Measurements from ENCODE around the gene SFXN5.

DNA sequence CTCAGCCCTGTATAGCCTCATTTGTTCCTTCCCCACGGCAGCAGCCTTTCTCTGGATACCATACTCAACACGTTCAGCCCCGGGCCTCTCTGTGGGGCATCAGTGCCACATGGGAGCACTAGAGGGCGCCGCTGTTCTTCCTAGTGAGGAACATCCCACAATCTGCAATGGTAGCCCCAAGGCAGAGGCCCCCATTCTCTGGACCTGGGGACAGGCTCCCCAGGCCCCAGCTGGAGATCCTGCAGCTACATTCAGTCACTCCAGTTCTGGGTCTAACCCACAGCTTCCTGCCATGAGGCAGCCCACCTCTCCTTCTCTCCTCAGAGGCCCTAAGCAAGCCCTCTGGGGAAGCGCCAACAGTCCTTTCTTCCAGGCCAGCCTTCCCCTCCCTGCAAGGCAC lies 14.2 kb upstream of the SFXN5 start:
- TF ChIP-seq MEIS1 (CRISPR knock-in tag; IDR thresholded peaks at IDR 0.05; ENCODE audit: borderline replicate concordance) (no peak), ZNF76 (tag by site-specific recombination; IDR thresholded peaks at IDR 0.05; ENCODE audit: borderline replicate concordance, low read depth) (no peak), ZNF677 (tag by site-specific recombination; IDR thresholded peaks at IDR 0.05) (no peak), ZBTB6 (tag by site-specific recombination; IDR thresholded peaks at IDR 0.05) (no peak), TRIM28 (IDR thresholded peaks at IDR 0.05; ENCODE audit: borderline replicate concordance, low read length) (no peak), ZNF274 (IDR thresholded peaks at IDR 0.05; ENCODE audit: low read length) (no peak), ZNF274 (tag by site-specific recombination; IDR thresholded peaks at IDR 0.05; ENCODE audit: borderline replicate concordance) (no peak), ZNF423 (tag by site-specific recombination; IDR thresholded peaks at IDR 0.05) (no peak)
- TF ChIP-seq, protein P1, sequence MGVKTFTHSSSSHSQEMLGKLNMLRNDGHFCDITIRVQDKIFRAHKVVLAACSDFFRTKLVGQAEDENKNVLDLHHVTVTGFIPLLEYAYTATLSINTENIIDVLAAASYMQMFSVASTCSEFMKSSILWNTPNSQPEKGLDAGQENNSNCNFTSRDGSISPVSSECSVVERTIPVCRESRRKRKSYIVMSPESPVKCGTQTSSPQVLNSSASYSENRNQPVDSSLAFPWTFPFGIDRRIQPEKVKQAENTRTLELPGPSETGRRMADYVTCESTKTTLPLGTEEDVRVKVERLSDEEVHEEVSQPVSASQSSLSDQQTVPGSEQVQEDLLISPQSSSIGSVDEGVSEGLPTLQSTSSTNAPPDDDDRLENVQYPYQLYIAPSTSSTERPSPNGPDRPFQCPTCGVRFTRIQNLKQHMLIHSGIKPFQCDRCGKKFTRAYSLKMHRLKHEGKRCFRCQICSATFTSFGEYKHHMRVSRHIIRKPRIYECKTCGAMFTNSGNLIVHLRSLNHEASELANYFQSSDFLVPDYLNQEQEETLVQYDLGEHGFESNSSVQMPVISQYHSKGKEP (tag by site-specific recombination; IDR thresholded peaks at IDR 0.05): no peak
- TF ChIP-seq, protein P2, sequence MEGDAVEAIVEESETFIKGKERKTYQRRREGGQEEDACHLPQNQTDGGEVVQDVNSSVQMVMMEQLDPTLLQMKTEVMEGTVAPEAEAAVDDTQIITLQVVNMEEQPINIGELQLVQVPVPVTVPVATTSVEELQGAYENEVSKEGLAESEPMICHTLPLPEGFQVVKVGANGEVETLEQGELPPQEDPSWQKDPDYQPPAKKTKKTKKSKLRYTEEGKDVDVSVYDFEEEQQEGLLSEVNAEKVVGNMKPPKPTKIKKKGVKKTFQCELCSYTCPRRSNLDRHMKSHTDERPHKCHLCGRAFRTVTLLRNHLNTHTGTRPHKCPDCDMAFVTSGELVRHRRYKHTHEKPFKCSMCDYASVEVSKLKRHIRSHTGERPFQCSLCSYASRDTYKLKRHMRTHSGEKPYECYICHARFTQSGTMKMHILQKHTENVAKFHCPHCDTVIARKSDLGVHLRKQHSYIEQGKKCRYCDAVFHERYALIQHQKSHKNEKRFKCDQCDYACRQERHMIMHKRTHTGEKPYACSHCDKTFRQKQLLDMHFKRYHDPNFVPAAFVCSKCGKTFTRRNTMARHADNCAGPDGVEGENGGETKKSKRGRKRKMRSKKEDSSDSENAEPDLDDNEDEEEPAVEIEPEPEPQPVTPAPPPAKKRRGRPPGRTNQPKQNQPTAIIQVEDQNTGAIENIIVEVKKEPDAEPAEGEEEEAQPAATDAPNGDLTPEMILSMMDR (tag by site-specific recombination; IDR thresholded peaks at IDR 0.05): peak; percentile 77

Measured in HEK293 (cell line).